Trophoblast cell (in vitro differentiated cells and primary cell): ENCODE measurements around the gene ABCB4.
"Not testable (repeated sequence)": the region's sequence is repeated elsewhere in the genome, so short reads cannot be mapped to it uniquely, and the experiment has no call there.

ENCODE experiments used
- DNase-seq, 2 donors: peaks; one replicate each; pipeline ENCODE4 v3.0.0-alpha.2; 2016
- H2AFZ ChIP-seq: 2 replicates; pipeline ENCODE4 v1.6.1; 2013; ENCODE audit warnings: low read length, moderate library complexity, mild to moderate bottlenecking; ENCODE audit not compliant: insufficient read depth, poor library complexity
- H2AK5ac ChIP-seq: 2 replicates; pipeline ENCODE4 v1.6.1; 2013; ENCODE audit warnings: mild to moderate bottlenecking, low read length
- H2BK120ac ChIP-seq: 2 replicates; pipeline ENCODE4 v1.6.1; 2013; ENCODE audit warnings: low read length, mild to moderate bottlenecking, moderate library complexity; ENCODE audit not compliant: insufficient read depth, poor library complexity
- H2BK12ac ChIP-seq: 2 replicates; pipeline ENCODE4 v1.6.1; 2013; ENCODE audit warnings: mild to moderate bottlenecking, low read length, moderate library complexity
- H2BK5ac ChIP-seq: 2 replicates; pipeline ENCODE4 v1.6.1; 2013; ENCODE audit warnings: low read length, low read depth, moderate library complexity, mild to moderate bottlenecking; ENCODE audit not compliant: poor library complexity
- H3K14ac ChIP-seq: 2 replicates; pipeline ENCODE4 v1.6.1; 2013; ENCODE audit warnings: mild to moderate bottlenecking, low read length
- H3K18ac ChIP-seq: 2 replicates; pipeline ENCODE4 v1.6.1; 2013; ENCODE audit warnings: mild to moderate bottlenecking, low read length
- H3K23ac ChIP-seq: 2 replicates; pipeline ENCODE4 v1.6.1; 2013; ENCODE audit warnings: low read length
- H3K27ac ChIP-seq: 2 replicates; pipeline ENCODE4 v1.5.1; 2013; ENCODE audit warnings: low read depth, mild to moderate bottlenecking, inconsistent platforms, low read length, moderate library complexity
- H3K27me3 ChIP-seq: 2 replicates; pipeline ENCODE4 v1.6.1; 2013; ENCODE audit warnings: inconsistent platforms, mild to moderate bottlenecking, low read length, moderate library complexity; ENCODE audit not compliant: insufficient read depth
- H3K36me3 ChIP-seq, 2 experiments: 1 replicate in 1 of 2; 2 replicates in 1 of 2; pipeline ENCODE4 v1.6.1; 2013; ENCODE audit warnings: low read length in 2 of 2, mild to moderate bottlenecking in 2 of 2, moderate library complexity in 1 of 2; ENCODE audit not compliant: insufficient read depth in 2 of 2, control insufficient read depth in 1 of 2
- H3K4ac ChIP-seq: 2 replicates; pipeline ENCODE4 v1.6.1; 2013; ENCODE audit warnings: low read depth, mild to moderate bottlenecking, low read length, moderate library complexity
- H3K4me1 ChIP-seq, 2 experiments: 1 replicate in 1 of 2; 2 replicates in 1 of 2; pipeline ENCODE4 v1.6.1; 2013; ENCODE audit warnings: low read length in 2 of 2, mild to moderate bottlenecking in 2 of 2, moderate library complexity in 1 of 2; ENCODE audit not compliant: insufficient read depth in 2 of 2, control insufficient read depth in 1 of 2
- H3K4me2 ChIP-seq: 2 replicates; pipeline ENCODE4 v1.6.1; 2013; ENCODE audit warnings: inconsistent platforms, mild to moderate bottlenecking, low read length, moderate library complexity
- H3K4me3 ChIP-seq: 2 replicates; pipeline ENCODE4 v1.5.1; 2013; ENCODE audit warnings: mild to moderate bottlenecking, low read depth, low read length, inconsistent platforms
- H3K79me1 ChIP-seq: one replicate; pipeline ENCODE4 v1.6.1; 2013; ENCODE audit warnings: low read length
- H3K79me2 ChIP-seq: 2 replicates; pipeline ENCODE4 v1.6.1; 2013; ENCODE audit warnings: low read length, mild to moderate bottlenecking; ENCODE audit not compliant: control insufficient read depth, insufficient read depth, poor library complexity
- H3K9ac ChIP-seq: 2 replicates; pipeline ENCODE4 v1.6.1; 2013; ENCODE audit warnings: mild to moderate bottlenecking, low read length
- H3K9me3 ChIP-seq: 2 replicates; pipeline ENCODE4 v1.6.1; 2013; ENCODE audit warnings: low read depth, mild to moderate bottlenecking, control low read depth, inconsistent platforms, low read length; ENCODE audit not compliant: insufficient read depth
- H4K12ac ChIP-seq: 2 replicates; pipeline ENCODE4 v1.6.1; 2013; ENCODE audit warnings: low read depth, mild to moderate bottlenecking, low read length, moderate library complexity
- H4K8ac ChIP-seq: 2 replicates; pipeline ENCODE4 v1.6.1; 2013; ENCODE audit warnings: low read depth, mild to moderate bottlenecking, low read length, moderate library complexity
- H4K91ac ChIP-seq: one replicate; pipeline ENCODE4 v1.6.1; 2013; ENCODE audit warnings: low read depth, mild to moderate bottlenecking, low read length, moderate library complexity
- WGBS: extraction: QIAGEN DNeasy Blood & Tissue Kit; methylation state at CpG from one replicate; pipeline ENCODE4 v1.1.7; 2013; ENCODE audit warnings: missing lambda C conversion rate; ENCODE audit not compliant: insufficient read length, insufficient coverage; ENCODE audit errors: extremely low coverage; 5-methylcytosine and 5-hydroxymethylcytosine counted together

Gene ABCB4

DNA sequence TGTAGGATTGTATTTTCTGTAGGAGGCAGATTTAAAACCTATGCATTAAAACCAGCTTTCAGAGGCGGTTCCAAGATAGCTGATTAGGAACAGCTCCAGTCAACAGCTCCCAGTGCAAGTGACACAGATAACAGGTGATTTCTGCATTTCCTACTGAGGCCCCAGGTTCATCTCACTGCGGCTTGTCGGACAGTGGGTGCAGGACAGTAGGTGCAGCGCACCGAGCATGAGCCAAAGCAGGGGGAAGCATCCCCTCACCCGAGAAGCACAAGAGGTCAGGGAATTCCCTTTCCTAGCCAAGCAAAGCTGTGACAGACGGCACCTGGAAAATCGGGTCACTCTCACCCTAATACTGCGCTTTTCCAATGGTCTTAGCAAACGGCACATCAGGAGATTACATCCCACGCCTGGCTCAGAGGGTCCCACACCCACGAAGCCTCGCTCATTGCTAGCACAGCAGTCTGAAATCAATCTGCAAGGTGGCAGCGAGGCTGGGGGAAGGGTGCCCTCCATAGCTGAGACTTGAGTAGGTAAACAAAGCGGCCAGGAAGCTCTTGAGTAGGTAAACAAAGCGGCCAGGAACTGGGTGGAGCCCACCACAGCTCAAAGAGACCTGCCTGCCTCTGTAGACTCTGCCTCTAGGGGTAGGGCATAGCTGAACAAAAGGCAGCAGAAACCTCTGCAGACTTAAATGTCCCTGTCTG is 10.5 kb downstream of the ABCB4 start:
- no CpG with 5 or more reads among the region's 16 CpGs for WGBS
- H3K27ac ChIP-seq, H3K4me3 ChIP-seq, H3K36me3 ChIP-seq, H3K79me2 ChIP-seq, H2AFZ ChIP-seq, H3K14ac ChIP-seq, H3K9ac ChIP-seq, H2BK120ac ChIP-seq, H3K27me3 ChIP-seq, H4K91ac ChIP-seq, H3K9me3 ChIP-seq, DNase-seq, H3K18ac ChIP-seq, H3K23ac ChIP-seq, H2AK5ac ChIP-seq, H3K4me1 ChIP-seq, H3K79me1 ChIP-seq, H2BK5ac ChIP-seq, H2BK12ac ChIP-seq, H3K4ac ChIP-seq: not testable (repeated sequence)
- peak overlapping the region; percentile 51 for H4K12ac ChIP-seq
- H3K4me2 ChIP-seq = peak overlapping the region; percentile 34
- H4K8ac ChIP-seq = peak overlapping the region; percentile 51

DNA sequence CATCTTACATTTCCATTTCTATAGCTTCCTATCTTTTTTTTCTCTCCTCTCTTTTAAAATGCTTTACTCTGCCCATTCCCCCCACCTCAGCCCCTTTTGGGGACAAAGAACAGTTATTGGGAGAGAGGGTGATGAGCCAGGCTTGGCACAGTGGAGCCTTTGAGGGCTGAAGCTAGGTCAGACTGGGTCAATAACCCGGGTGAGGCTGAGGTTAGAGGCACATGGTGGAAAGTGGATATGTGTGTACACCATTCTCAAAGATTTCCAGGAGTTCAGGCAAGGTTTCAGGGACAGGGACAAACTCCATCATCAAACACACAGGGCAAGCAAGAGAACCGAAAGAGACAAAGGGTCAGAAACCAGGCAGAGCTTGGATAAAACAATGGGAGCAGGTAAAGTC is 11.5 kb downstream of the ABCB4 start:
- H3K4me1 ChIP-seq = peaks cover 3 to 6% of the 10 kb centered on the region in 2 experiments
- H3K79me2 ChIP-seq = no peaks in the 10 kb centered on the region
- no peak overlapping the region for H3K18ac ChIP-seq
- H3K9ac ChIP-seq = no peak overlapping the region
- no peak overlapping the region for H3K4me2 ChIP-seq
- H3K23ac ChIP-seq = no peak overlapping the region
- H4K8ac ChIP-seq = no peak overlapping the region
- H3K14ac ChIP-seq = no peak overlapping the region
- H3K9me3 ChIP-seq = no peaks in the 10 kb centered on the region
- H3K27me3 ChIP-seq = no peaks in the 10 kb centered on the region
- no peak overlapping the region for H2AK5ac ChIP-seq
- no peaks in the 10 kb centered on the region for H3K79me1 ChIP-seq
- no peak overlapping the region for H2BK5ac ChIP-seq
- no peak for DNase-seq
- H4K12ac ChIP-seq = no peak overlapping the region
- no peaks in the 10 kb centered on the region for H3K36me3 ChIP-seq
- no peak overlapping the region for H4K91ac ChIP-seq
- H3K27ac ChIP-seq = no peak overlapping the region
- no peak overlapping the region for H3K4ac ChIP-seq
- WGBS = no CpG with 5 or more reads among the region's 2 CpGs
- H2BK12ac ChIP-seq = no peak overlapping the region
- no peak overlapping the region for H3K4me3 ChIP-seq
- no peak overlapping the region for H2AFZ ChIP-seq
- H2BK120ac ChIP-seq = no peak overlapping the region

DNA sequence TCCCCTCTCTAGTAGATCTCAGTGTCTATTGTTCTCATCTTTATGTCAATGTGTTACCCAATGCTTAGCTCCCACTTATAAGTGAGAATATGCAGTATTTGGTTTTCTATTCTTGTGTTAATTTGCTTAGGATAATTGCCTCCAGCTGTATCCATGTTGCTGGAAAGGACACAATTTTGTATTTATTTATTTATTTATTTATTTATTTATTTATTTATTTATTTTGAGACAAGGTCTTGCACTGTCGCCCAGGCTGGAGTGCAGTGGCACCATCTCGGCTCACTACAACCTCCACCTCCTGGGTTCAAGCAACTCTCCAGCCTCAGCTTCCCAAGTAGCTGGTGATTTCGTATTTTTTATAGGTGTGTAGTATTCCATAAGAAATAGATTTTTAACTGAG is 15.0 kb downstream of the ABCB4 start:
- not testable (repeated sequence) for H3K36me3 ChIP-seq, H3K79me1 ChIP-seq, H3K4me3 ChIP-seq, H3K4ac ChIP-seq, H3K9ac ChIP-seq, H3K27ac ChIP-seq, H4K91ac ChIP-seq, DNase-seq, H3K4me2 ChIP-seq, H2BK120ac ChIP-seq, H3K27me3 ChIP-seq, H3K79me2 ChIP-seq, H2BK12ac ChIP-seq, H3K14ac ChIP-seq, H3K4me1 ChIP-seq, H2BK5ac ChIP-seq, H4K8ac ChIP-seq, H4K12ac ChIP-seq, H2AK5ac ChIP-seq, H3K9me3 ChIP-seq, H3K23ac ChIP-seq, H3K18ac ChIP-seq, H2AFZ ChIP-seq
- WGBS = no CpG with 5 or more reads among the region's 3 CpGs

DNA sequence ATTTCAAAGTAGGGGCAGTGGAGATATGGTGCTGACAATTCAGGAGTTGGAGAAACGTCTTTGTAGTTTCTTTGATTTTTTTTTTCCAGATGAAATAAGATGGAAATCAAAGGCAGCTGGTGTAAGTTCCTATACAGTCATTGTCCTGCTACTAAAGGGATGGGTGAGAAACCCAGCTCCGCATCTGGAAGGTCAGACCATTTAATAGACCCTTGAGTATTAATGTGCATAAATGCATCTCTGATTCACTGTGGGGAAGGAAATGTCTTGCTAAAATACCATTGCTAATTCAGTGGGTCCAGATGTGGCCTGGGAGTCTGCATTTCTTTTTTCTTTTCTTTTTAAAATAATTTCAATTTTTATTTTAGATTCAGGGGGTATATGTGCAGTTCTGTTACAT is 15.5 kb downstream of the ABCB4 start:
- Histone ChIP-seq H3K23ac (no peak overlapping the region), H2BK120ac (no peak overlapping the region), H3K14ac (no peak overlapping the region), H3K79me1 (no peaks in the 10 kb centered on the region), H3K27ac (no peak overlapping the region), H3K36me3 (no peaks in the 10 kb centered on the region), H2AK5ac (no peak overlapping the region), H3K9ac (no peak overlapping the region), H2BK12ac (no peak overlapping the region), H3K18ac (no peak overlapping the region), H3K27me3 (no peaks in the 10 kb centered on the region), H4K91ac (no peak overlapping the region), H3K79me2 (no peaks in the 10 kb centered on the region), H3K9me3 (no peaks in the 10 kb centered on the region), H4K8ac (no peak overlapping the region), H3K4me1 (peaks cover 0 to under 1% of the 10 kb centered on the region in 2 experiments), H2AFZ (no peak overlapping the region), H3K4ac (no peak overlapping the region), H4K12ac (no peak overlapping the region), H2BK5ac (no peak overlapping the region), H3K4me2 (no peak overlapping the region), H3K4me3 (no peak overlapping the region)
- no CpG with 5 or more reads among the region's 2 CpGs for whole genome bisulfite sequencing
- no peak for DNase-seq
